H9 (cell line): ENCODE data around the gene ACOXL. TPM values are rescaled to one million over a fixed set of nuclear protein-coding genes. Genes with fewer than 3 reads are reported as not detected.
A peak's percentile ranks its signal among the peaks of the same experiment; 100 is the strongest.

Source experiments
- DNase-seq: peaks from one replicate; pipeline ENCODE4 v3.0.0-alpha.2; 2017
- H2AFZ ChIP-seq: one replicate; pipeline ENCODE4 v1.6.1; 2013; ENCODE audit warnings: mild to moderate bottlenecking, low read length, control low read depth, moderate library complexity
- H2AK5ac ChIP-seq: 2 replicates; pipeline ENCODE4 v1.6.1; 2013; ENCODE audit warnings: low read length, control low read depth, mixed read lengths; ENCODE audit not compliant: insufficient read length
- H2BK120ac ChIP-seq: one replicate; pipeline ENCODE4 v1.6.1; 2013; ENCODE audit warnings: low read depth, mild to moderate bottlenecking, low read length, control low read depth, inconsistent platforms; ENCODE audit not compliant: poor library complexity, severe bottlenecking
- H2BK12ac ChIP-seq: 2 replicates; pipeline ENCODE4 v1.6.1; 2013; ENCODE audit warnings: low read length, control low read depth, mixed read lengths, low read depth; ENCODE audit not compliant: insufficient read length
- H2BK15ac ChIP-seq: 2 replicates; pipeline ENCODE4 v1.6.1; 2013; ENCODE audit warnings: low read depth, low read length, control low read depth
- H2BK20ac ChIP-seq: one replicate; pipeline ENCODE4 v1.6.1; 2013; ENCODE audit warnings: low read depth, mild to moderate bottlenecking, low read length, control low read depth, inconsistent platforms; ENCODE audit not compliant: poor library complexity, severe bottlenecking
- H2BK5ac ChIP-seq: 2 replicates; pipeline ENCODE4 v1.6.1; 2013; ENCODE audit warnings: low read length, control low read depth, mixed read lengths; ENCODE audit not compliant: insufficient read length
- H3K14ac ChIP-seq: 2 replicates; pipeline ENCODE4 v1.6.1; 2013; ENCODE audit warnings: low read length, control low read depth; ENCODE audit not compliant: insufficient read depth
- H3K18ac ChIP-seq: 2 replicates; pipeline ENCODE4 v1.6.1; 2013; ENCODE audit warnings: low read depth, mild to moderate bottlenecking, mixed read lengths, low read length, control low read depth; ENCODE audit not compliant: insufficient read length
- H3K23ac ChIP-seq: 2 replicates; pipeline ENCODE4 v1.6.1; 2013; ENCODE audit warnings: low read length, control low read depth, mixed read lengths, low read depth; ENCODE audit not compliant: insufficient read length
- H3K23me2 ChIP-seq: 2 replicates; pipeline ENCODE4 v1.6.1; 2013; ENCODE audit warnings: low read depth, mild to moderate bottlenecking, mixed read lengths, low read length, control low read depth; ENCODE audit not compliant: insufficient read length, poor library complexity, severe bottlenecking
- H3K27ac ChIP-seq: 2 replicates; pipeline ENCODE4 v1.5.1; 2013; ENCODE audit warnings: low read length, control low read depth, mixed read lengths, low read depth; ENCODE audit not compliant: insufficient read length
- H3K27me3 ChIP-seq: 2 replicates; pipeline ENCODE4 v1.6.1; 2013; ENCODE audit warnings: low read length, control low read depth, inconsistent platforms; ENCODE audit not compliant: insufficient read depth
- H3K4ac ChIP-seq: 2 replicates; pipeline ENCODE4 v1.6.1; 2013; ENCODE audit warnings: low read depth, mild to moderate bottlenecking, control low read depth, inconsistent platforms, low read length, moderate library complexity
- H3K4me1 ChIP-seq: 2 replicates; pipeline ENCODE4 v1.6.1; 2013; ENCODE audit warnings: low read length, control low read depth, inconsistent platforms; ENCODE audit not compliant: insufficient read depth
- H3K4me2 ChIP-seq: 2 replicates; pipeline ENCODE4 v1.6.1; 2013; ENCODE audit warnings: low read length, control low read depth, mixed read lengths; ENCODE audit not compliant: insufficient read length, insufficient read depth
- H3K56ac ChIP-seq: 2 replicates; pipeline ENCODE4 v1.6.1; 2013; ENCODE audit warnings: low read depth, mild to moderate bottlenecking, mixed read lengths, low read length, control low read depth; ENCODE audit not compliant: insufficient read length
- H3K79me1 ChIP-seq: 2 replicates; pipeline ENCODE4 v1.6.1; 2013; ENCODE audit warnings: low read depth, mild to moderate bottlenecking, moderate library complexity, low read length, control low read depth, inconsistent platforms; ENCODE audit not compliant: insufficient read depth, poor library complexity, severe bottlenecking
- H3K79me2 ChIP-seq: 2 replicates; pipeline ENCODE4 v1.6.1; 2013; ENCODE audit warnings: low read length, control low read depth, inconsistent platforms; ENCODE audit not compliant: insufficient read depth
- H3K9ac ChIP-seq: 2 replicates; pipeline ENCODE4 v1.6.1; 2013; ENCODE audit warnings: low read length, control low read depth, mixed read lengths; ENCODE audit not compliant: insufficient read length; ENCODE audit errors: extremely low read depth
- H3K9me3 ChIP-seq: one replicate; pipeline ENCODE4 v1.6.1; 2013; ENCODE audit warnings: low read depth, low read length, inconsistent platforms; ENCODE audit not compliant: control insufficient read depth
- H3T11ph ChIP-seq: one replicate; pipeline ENCODE4 v1.6.1; 2013; ENCODE audit warnings: mild to moderate bottlenecking, low read length, control low read depth, inconsistent platforms
- H4K20me1 ChIP-seq: one replicate; pipeline ENCODE4 v1.6.1; 2013; ENCODE audit not compliant: control insufficient read depth, insufficient read length, insufficient read depth
- H4K5ac ChIP-seq: 2 replicates; pipeline ENCODE4 v1.6.1; 2013; ENCODE audit warnings: low read depth, mild to moderate bottlenecking, mixed read lengths, low read length, control low read depth; ENCODE audit not compliant: insufficient read length
- H4K8ac ChIP-seq: replicated peaks from 2 replicates; pipeline ENCODE4 v1.6.1; 2013; ENCODE audit warnings: low read length, control low read depth, mixed read lengths, low read depth; ENCODE audit not compliant: insufficient read length
- H4K91ac ChIP-seq: 2 replicates; pipeline ENCODE4 v1.6.1; 2013; ENCODE audit warnings: low read depth, mild to moderate bottlenecking, moderate library complexity, mixed read lengths, low read length, control low read depth; ENCODE audit not compliant: insufficient read length
- H3K27ac Mint-ChIP-seq, 3 experiments: 2 replicates in 2 of 3; 3 replicates in 1 of 3; pipeline ENCODE4 v1.8.0; 2020 to 2021; ENCODE audit warnings: mixed read lengths in 3 of 3, mild to moderate bottlenecking in 1 of 3, moderate library complexity in 1 of 3
- H3K27me3 Mint-ChIP-seq: 2 replicates; pipeline ENCODE4 v1.8.0; 2021; ENCODE audit warnings: low read depth, mild to moderate bottlenecking, moderate library complexity, mixed read lengths
- H3K36me3 Mint-ChIP-seq, 3 experiments: 2 replicates in 2 of 3; 3 replicates in 1 of 3; pipeline ENCODE4 v1.8.0; 2020 to 2021; ENCODE audit warnings: low read depth in 3 of 3, mixed read lengths in 3 of 3; ENCODE audit not compliant: insufficient read depth in 1 of 3
- H3K4me1 Mint-ChIP-seq, 2 experiments: 2 replicates each; pipeline ENCODE4 v1.8.0; 2020; ENCODE audit warnings: mixed read lengths in 2 of 2
- H3K4me3 Mint-ChIP-seq, 2 experiments: 2 replicates in 1 of 2; 3 replicates in 1 of 2; pipeline ENCODE4 v1.8.0; 2020 to 2021; ENCODE audit warnings: mild to moderate bottlenecking in 2 of 2, mixed read lengths in 2 of 2, moderate library complexity in 1 of 2
- H3K9me3 Mint-ChIP-seq, 2 experiments: 2 replicates in 1 of 2; 3 replicates in 1 of 2; pipeline ENCODE4 v1.8.0; 2020; ENCODE audit warnings: mild to moderate bottlenecking in 2 of 2, mixed read lengths in 2 of 2, moderate library complexity in 1 of 2
- WGBS: extraction: QIAGEN DNeasy Blood & Tissue Kit; methylation state at CpG from one replicate; pipeline ENCODE4 v1.1.7; 2013; ENCODE audit warnings: missing lambda C conversion rate, low lambda C conversion rate, mixed read lengths; ENCODE audit not compliant: insufficient read length; ENCODE audit errors: extremely low coverage; 5-methylcytosine and 5-hydroxymethylcytosine counted together
- total RNA-seq: library from RNA; stranded (reverse); gene quantifications from 2 replicates; pipeline ENCODE4 v1.2.1, GENCODE V29; 2021
- TF ChIP-seq, protein P1 (sequence below): fragments of 200-600 bp; sonication (generic); conservative IDR thresholded peaks from 3 replicates; pipeline ENCODE4 v1.8.0; 2021; ENCODE audit warnings: antibody characterized with exemption, mild to moderate bottlenecking

ACOXL gene
- total RNA-seq, 1 experiment from 2014 or later: 37.6 TPM

DNA sequence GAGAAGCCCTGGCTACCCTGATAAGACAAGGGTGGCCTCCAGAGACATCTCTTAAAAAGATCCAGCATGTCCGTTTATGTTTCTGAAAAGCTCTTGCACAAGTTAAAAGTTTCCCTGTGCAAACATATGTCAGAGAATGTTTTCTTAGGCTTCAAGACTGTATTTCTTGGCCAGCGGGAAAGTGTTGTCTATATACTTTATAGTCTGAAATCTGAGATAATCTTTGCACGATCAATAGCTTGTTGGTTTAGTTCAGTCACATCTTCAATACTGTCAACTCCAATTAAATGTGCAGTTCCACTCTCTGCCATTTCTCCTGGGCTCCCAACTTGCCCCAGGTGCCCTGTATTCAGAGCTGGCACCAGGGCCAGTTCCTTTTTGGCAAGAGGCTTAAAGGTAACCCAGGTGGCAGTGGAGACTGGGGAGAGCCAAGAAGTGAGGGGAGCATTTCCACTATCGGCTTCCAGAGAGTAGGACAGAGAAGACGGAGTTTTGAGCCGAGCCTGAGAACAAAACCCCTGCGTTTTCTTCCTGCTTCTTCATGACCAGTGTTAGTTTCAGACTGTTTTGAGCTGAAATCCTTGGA lies 64.4 kb downstream of the ACOXL start:
- no peaks in the 10 kb centered on the region; the same call in 1 of the 2 replicates for H3K4me1 ChIP-seq
- peaks cover 0 to 2% of the 10 kb centered on the region in 2 experiments; a peak in 1 of 5 replicates for H3K9me3 Mint-ChIP-seq
- no peak overlapping the region for H3K18ac ChIP-seq
- no peaks in the 10 kb centered on the region for H3K79me2 ChIP-seq
- peaks cover 19 to 22% of the 10 kb centered on the region in 2 experiments for H3K4me1 Mint-ChIP-seq
- H4K5ac ChIP-seq: no peak overlapping the region
- H3K79me1 ChIP-seq: no peaks in the 10 kb centered on the region
- no peak overlapping the region for H4K91ac ChIP-seq
- no peak overlapping the region for H3K14ac ChIP-seq
- peaks cover 32 to 81% (median 73%) of the 10 kb centered on the region in 3 experiments for H3K36me3 Mint-ChIP-seq
- no peak overlapping the region for H3K56ac ChIP-seq
- no peak overlapping the region for H3K27ac ChIP-seq
- H2BK20ac ChIP-seq: no peak overlapping the region
- H3K9ac ChIP-seq: no peak overlapping the region
- H2BK15ac ChIP-seq: no peak overlapping the region
- H3K27me3 ChIP-seq: no peaks in the 10 kb centered on the region
- H3T11ph ChIP-seq: no peak overlapping the region
- TF ChIP-seq, protein P1, sequence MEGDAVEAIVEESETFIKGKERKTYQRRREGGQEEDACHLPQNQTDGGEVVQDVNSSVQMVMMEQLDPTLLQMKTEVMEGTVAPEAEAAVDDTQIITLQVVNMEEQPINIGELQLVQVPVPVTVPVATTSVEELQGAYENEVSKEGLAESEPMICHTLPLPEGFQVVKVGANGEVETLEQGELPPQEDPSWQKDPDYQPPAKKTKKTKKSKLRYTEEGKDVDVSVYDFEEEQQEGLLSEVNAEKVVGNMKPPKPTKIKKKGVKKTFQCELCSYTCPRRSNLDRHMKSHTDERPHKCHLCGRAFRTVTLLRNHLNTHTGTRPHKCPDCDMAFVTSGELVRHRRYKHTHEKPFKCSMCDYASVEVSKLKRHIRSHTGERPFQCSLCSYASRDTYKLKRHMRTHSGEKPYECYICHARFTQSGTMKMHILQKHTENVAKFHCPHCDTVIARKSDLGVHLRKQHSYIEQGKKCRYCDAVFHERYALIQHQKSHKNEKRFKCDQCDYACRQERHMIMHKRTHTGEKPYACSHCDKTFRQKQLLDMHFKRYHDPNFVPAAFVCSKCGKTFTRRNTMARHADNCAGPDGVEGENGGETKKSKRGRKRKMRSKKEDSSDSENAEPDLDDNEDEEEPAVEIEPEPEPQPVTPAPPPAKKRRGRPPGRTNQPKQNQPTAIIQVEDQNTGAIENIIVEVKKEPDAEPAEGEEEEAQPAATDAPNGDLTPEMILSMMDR: no peak
- no CpG with 5 or more reads among the region's 7 CpGs for WGBS
- no peaks in the 10 kb centered on the region for H3K23me2 ChIP-seq
- H3K9me3 ChIP-seq: peaks cover 10% of the 10 kb centered on the region
- no peak overlapping the region for H2BK5ac ChIP-seq
- DNase-seq: no peak
- no peak overlapping the region for H2AFZ ChIP-seq
- no peak overlapping the region for H3K23ac ChIP-seq
- peak overlapping the region; percentile 15 to 59 (median 23); a peak in 3 of 7 replicates for H3K27ac Mint-ChIP-seq
- H4K20me1 ChIP-seq: no peaks in the 10 kb centered on the region
- H4K8ac ChIP-seq: no peak overlapping the region
- H3K4me3 Mint-ChIP-seq: no peak overlapping the region
- H2BK120ac ChIP-seq: no peak overlapping the region
- no peak overlapping the region for H2BK12ac ChIP-seq
- H3K4ac ChIP-seq: no peak overlapping the region
- no peaks in the 10 kb centered on the region for H3K27me3 Mint-ChIP-seq
- H2AK5ac ChIP-seq: no peak overlapping the region
- no peak overlapping the region for H3K4me2 ChIP-seq
